Loucy (cell line): ENCODE data around the gene CHCHD6.

Source experiments
- H2AFZ ChIP-seq: fragments of 200-600 bp; sonication (generic); 2 replicates; pipeline ENCODE4 v1.6.0; 2016; ENCODE audit warnings: antibody characterized with exemption, mild to moderate bottlenecking, low read length, moderate library complexity
- H3F3A ChIP-seq: fragments of 200-600 bp; 2 replicates; pipeline ENCODE4 v1.6.0; 2016; ENCODE audit warnings: antibody characterized with exemption, low read depth, mild to moderate bottlenecking
- H3K27me3 ChIP-seq: fragments of 200-600 bp; sonication (generic); 2 replicates; pipeline ENCODE4 v1.6.1; 2014; ENCODE audit warnings: low read length, mild to moderate bottlenecking; ENCODE audit not compliant: insufficient read depth, poor library complexity, severe bottlenecking
- H3K36me3 ChIP-seq: fragments of 200-600 bp; sonication (generic); 2 replicates; pipeline ENCODE4 v1.6.1; 2016; ENCODE audit warnings: low read length; ENCODE audit not compliant: insufficient read depth
- H3K4me1 ChIP-seq: fragments of 200-600 bp; sonication (generic); 2 replicates; pipeline ENCODE4 v1.5.1; 2014; ENCODE audit warnings: low read length, mild to moderate bottlenecking; ENCODE audit not compliant: insufficient read depth, poor library complexity, severe bottlenecking
- H3K4me2 ChIP-seq: fragments of 200-600 bp; sonication (generic); 2 replicates; pipeline ENCODE4 v1.6.0; 2014; ENCODE audit warnings: antibody characterized with exemption, low read length, low read depth, mild to moderate bottlenecking; ENCODE audit not compliant: poor library complexity, severe bottlenecking
- H3K4me3 ChIP-seq: fragments of 200-600 bp; sonication (generic); 2 replicates; pipeline ENCODE4 v1.5.1; 2014; ENCODE audit warnings: low read length, mild to moderate bottlenecking, mixed read lengths; ENCODE audit not compliant: poor library complexity, severe bottlenecking
- H3K79me2 ChIP-seq: fragments of 200-600 bp; sonication (generic); 2 replicates; pipeline ENCODE4 v1.6.1; 2014; ENCODE audit warnings: low read length; ENCODE audit not compliant: insufficient read depth
- H3K9ac ChIP-seq: fragments of 200-600 bp; sonication (generic); 2 replicates; pipeline ENCODE4 v1.6.0; 2014; ENCODE audit warnings: mild to moderate bottlenecking, low read depth, low read length, moderate library complexity; ENCODE audit not compliant: poor library complexity, severe bottlenecking
- H3K9me2 ChIP-seq: fragments of 200-600 bp; sonication (generic); replicated peaks from 2 replicates; pipeline ENCODE4 v1.6.1; 2016; ENCODE audit warnings: low read depth, low read length, mixed read lengths
- H3K9me3 ChIP-seq: fragments of 200-600 bp; sonication (generic); 2 replicates; pipeline ENCODE4 v1.6.1; 2014; ENCODE audit warnings: mild to moderate bottlenecking, antibody characterized with exemption, low read length, low read depth; ENCODE audit not compliant: insufficient read depth
- H4K20me1 ChIP-seq: fragments of 200-600 bp; sonication (generic); 2 replicates; pipeline ENCODE4 v1.6.0; 2014; ENCODE audit warnings: antibody characterized with exemption, low read length, mild to moderate bottlenecking; ENCODE audit not compliant: insufficient read depth, poor library complexity, severe bottlenecking
- EZH2phosphoT487 ChIP-seq: fragments of 200-600 bp; IDR thresholded peaks from 2 replicates; pipeline ENCODE4 v1.6.1; 2018; ENCODE audit warnings: antibody characterized with exemption, mild to moderate bottlenecking, moderate library complexity, borderline replicate concordance
- TF ChIP-seq, protein P1 (sequence below): fragments of 200-600 bp; sonication (generic); conservative IDR thresholded peaks from 2 replicates; pipeline ENCODE4 v1.5.1; 2014; ENCODE audit warnings: mild to moderate bottlenecking, antibody characterized with exemption, low read length

CHCHD6 gene

DNA sequence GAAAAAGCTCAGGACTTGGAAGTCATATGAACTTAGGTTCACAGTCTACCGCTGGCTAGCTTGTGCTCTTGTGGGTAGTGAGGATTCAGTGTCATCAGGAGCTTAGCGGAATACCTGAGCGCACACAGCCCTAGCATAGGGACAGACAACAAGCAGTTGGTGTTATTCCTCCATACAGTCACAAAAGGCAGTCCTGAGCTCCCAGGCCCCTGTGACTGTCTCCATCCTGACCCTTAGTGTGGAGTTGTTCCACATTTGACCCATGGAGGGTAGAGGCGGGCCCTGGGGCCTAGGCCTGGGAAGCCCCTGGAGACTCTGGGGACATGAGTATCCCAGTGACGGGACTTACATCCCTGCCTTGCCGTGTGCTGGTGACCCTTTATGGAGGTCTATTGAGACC is 147.3 kb downstream of the CHCHD6 start:
- no peaks in the 10 kb centered on the region for H3K4me1 ChIP-seq

GRCh38 chr3:126851934-126852333 is 147.9 kb downstream of the CHCHD6 start:
- Histone ChIP-seq H2AFZ (no peak overlapping the region), H3K4me2 (no peak overlapping the region), H3K4me1 (no peaks in the 10 kb centered on the region), H3K9me3 (no peaks in the 10 kb centered on the region), H3K27me3 (no peaks in the 10 kb centered on the region), H3K79me2 (no peaks in the 10 kb centered on the region), H4K20me1 (no peaks in the 10 kb centered on the region), H3K9me2 (no peaks in the 10 kb centered on the region), H3F3A (no peaks in the 10 kb centered on the region), H3K4me3 (no peak overlapping the region), H3K36me3 (no peaks in the 10 kb centered on the region; the same call in 1 of the 2 replicates), H3K9ac (no peak overlapping the region)
- TF ChIP-seq, protein P1, sequence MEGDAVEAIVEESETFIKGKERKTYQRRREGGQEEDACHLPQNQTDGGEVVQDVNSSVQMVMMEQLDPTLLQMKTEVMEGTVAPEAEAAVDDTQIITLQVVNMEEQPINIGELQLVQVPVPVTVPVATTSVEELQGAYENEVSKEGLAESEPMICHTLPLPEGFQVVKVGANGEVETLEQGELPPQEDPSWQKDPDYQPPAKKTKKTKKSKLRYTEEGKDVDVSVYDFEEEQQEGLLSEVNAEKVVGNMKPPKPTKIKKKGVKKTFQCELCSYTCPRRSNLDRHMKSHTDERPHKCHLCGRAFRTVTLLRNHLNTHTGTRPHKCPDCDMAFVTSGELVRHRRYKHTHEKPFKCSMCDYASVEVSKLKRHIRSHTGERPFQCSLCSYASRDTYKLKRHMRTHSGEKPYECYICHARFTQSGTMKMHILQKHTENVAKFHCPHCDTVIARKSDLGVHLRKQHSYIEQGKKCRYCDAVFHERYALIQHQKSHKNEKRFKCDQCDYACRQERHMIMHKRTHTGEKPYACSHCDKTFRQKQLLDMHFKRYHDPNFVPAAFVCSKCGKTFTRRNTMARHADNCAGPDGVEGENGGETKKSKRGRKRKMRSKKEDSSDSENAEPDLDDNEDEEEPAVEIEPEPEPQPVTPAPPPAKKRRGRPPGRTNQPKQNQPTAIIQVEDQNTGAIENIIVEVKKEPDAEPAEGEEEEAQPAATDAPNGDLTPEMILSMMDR, result no peak
- TF ChIP-seq EZH2phosphoT487, result no peak

More for the DNA sequence above, 147.3 kb downstream of the CHCHD6 start:
- H4K20me1 ChIP-seq, result no peaks in the 10 kb centered on the region
- no peaks in the 10 kb centered on the region; the same call in 1 of the 2 replicates for H3K36me3 ChIP-seq
- H3K4me3 ChIP-seq, result no peak overlapping the region
- no peak overlapping the region for H3K4me2 ChIP-seq
- no peak overlapping the region for H3K9ac ChIP-seq
- H2AFZ ChIP-seq, result no peak overlapping the region
- TF ChIP-seq, protein P1, result no peak
- no peak for TF ChIP-seq EZH2phosphoT487
- no peaks in the 10 kb centered on the region for H3K27me3 ChIP-seq
- H3K9me2 ChIP-seq, result no peaks in the 10 kb centered on the region
- H3K79me2 ChIP-seq, result no peaks in the 10 kb centered on the region
- H3K9me3 ChIP-seq, result no peaks in the 10 kb centered on the region
- H3F3A ChIP-seq, result no peaks in the 10 kb centered on the region

- no peaks in the 10 kb centered on the region; the same call in 1 of the 2 replicates for H3K36me3 ChIP-seq
- H3K27me3 ChIP-seq, result no peaks in the 10 kb centered on the region
- H3F3A ChIP-seq, result no peaks in the 10 kb centered on the region
- no peaks in the 10 kb centered on the region for H3K4me1 ChIP-seq
- H2AFZ ChIP-seq, result no peak overlapping the region
- no peaks in the 10 kb centered on the region for H4K20me1 ChIP-seq
- no peak overlapping the region for H3K4me3 ChIP-seq
- TF ChIP-seq, protein P1, result no peak
- TF ChIP-seq EZH2phosphoT487, result no peak
- no peaks in the 10 kb centered on the region for H3K9me2 ChIP-seq
- H3K79me2 ChIP-seq, result no peaks in the 10 kb centered on the region
- H3K9me3 ChIP-seq, result no peaks in the 10 kb centered on the region
- H3K9ac ChIP-seq, result no peak overlapping the region
- H3K4me2 ChIP-seq, result no peak overlapping the region
Observed at GRCh38 chr3:126852511-126852910, 148.5 kb downstream of the CHCHD6 start.
